IPS-18a (cell line): Measurements from ENCODE around the gene NUDT5.

Experiments
- H3K27ac ChIP-seq: one replicate; pipeline ENCODE4 v1.5.1; 2013; ENCODE audit warnings: low read length
- H3K27me3 ChIP-seq: one replicate; pipeline ENCODE4 v1.6.1; 2013; ENCODE audit warnings: mild to moderate bottlenecking, low read length; ENCODE audit not compliant: control insufficient read depth, insufficient read depth
- H3K36me3 ChIP-seq: one replicate; pipeline ENCODE4 v1.6.1; 2013; ENCODE audit warnings: low read depth, low read length; ENCODE audit not compliant: control insufficient read depth
- H3K4me1 ChIP-seq: one replicate; pipeline ENCODE4 v1.6.1; 2013; ENCODE audit warnings: low read depth, low read length; ENCODE audit not compliant: control insufficient read depth
- H3K4me3 ChIP-seq: one replicate; pipeline ENCODE4 v1.5.1; 2013; ENCODE audit warnings: low read length
- H3K9ac ChIP-seq: one replicate; pipeline ENCODE4 v1.6.1; 2013; ENCODE audit warnings: mild to moderate bottlenecking, low read length, moderate library complexity
- H3K9me3 ChIP-seq: one replicate; pipeline ENCODE4 v1.6.1; 2013; ENCODE audit warnings: low read depth, low read length; ENCODE audit not compliant: control insufficient read depth

The NUDT5 gene

DNA sequence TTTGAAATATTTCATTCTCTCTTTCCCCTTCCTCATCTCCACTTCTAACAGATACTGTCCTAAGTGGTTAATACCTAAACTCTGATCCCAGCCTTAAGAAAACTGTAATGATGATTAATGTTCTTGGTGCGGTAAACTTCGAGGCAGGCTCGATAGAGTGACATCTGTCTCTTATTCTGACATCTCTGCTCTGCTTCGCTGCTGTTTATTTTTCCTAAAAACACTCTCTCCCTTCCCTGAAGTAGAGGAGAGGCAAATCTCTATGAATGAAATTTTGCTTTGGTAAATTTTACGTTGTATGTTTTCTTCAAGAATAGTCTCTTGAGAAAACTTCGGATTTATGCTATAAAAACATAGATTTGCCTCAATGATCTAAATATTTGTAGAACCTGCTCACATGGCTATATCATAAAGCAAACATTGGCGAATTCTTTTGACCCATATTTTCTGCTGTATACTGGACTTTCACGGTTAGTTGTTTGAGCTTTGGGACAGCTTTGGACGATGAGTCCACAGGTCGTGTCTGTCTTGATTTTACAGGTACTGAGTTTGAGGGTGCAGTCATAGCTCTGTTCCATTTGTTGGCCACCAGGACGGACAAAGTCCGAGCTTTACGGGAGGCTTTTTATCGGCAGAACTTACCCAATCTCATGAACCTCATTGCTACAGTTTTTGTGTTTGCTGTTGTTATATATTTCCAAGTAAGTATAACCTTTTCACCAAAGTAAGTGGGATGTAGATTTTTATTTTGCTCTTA, 39.1 kb downstream of the NUDT5 start:
- Histone ChIP-seq H3K27me3 (no peaks in the 10 kb centered on the region), H3K4me1 (no peaks in the 10 kb centered on the region), H3K4me3 (no peak overlapping the region), H3K9ac (no peak overlapping the region), H3K36me3 (peaks cover 12% of the 10 kb centered on the region), H3K27ac (no peak overlapping the region), H3K9me3 (no peaks in the 10 kb centered on the region)

DNA sequence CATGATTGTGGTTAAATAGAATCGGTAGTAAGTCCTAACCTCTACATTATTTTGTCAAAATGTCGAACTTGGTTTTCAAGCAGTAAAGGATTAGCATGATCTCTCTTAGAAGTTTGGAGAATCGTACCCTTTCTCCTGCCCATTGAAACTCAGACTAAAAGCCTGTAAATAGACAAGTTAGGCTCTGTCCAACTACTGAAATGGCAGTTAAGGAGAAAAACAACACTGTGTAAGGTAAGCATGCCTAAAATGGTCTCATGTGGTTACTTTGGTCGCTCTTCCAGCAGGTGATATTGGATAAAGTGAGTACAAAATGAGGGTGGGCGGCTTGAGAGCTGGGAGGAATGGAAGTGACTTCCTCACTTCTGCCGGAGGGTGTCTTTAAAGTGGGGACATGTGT, 41.2 kb downstream of the NUDT5 start:
- Histone ChIP-seq H3K4me3 (no peak overlapping the region), H3K27ac (no peak overlapping the region), H3K9me3 (no peaks in the 10 kb centered on the region), H3K4me1 (no peaks in the 10 kb centered on the region), H3K36me3 (peaks cover 9% of the 10 kb centered on the region), H3K9ac (no peak overlapping the region), H3K27me3 (no peaks in the 10 kb centered on the region)

DNA sequence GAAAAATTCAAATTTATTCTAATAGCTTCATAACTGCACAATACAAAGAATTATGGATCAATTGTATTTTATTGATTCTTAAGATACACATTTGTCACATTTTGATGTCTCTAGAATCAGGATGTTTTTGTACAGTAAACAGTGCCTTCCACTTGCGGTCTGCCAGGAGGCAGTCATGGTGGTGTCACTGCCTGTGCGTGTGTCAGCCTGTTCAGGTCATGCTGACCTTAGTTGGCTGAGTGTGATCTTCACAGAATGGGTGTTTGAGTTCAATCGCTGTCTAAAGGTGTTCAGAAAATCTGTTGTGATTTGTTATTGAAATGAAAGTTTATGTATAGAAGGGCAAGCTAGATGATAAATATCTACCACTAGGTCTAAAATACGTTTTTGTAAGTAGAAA, 45.5 kb downstream of the NUDT5 start:
- Histone ChIP-seq H3K4me3 (no peak overlapping the region), H3K4me1 (no peaks in the 10 kb centered on the region), H3K27ac (no peak overlapping the region), H3K9me3 (no peaks in the 10 kb centered on the region), H3K36me3 (peaks cover 9% of the 10 kb centered on the region), H3K9ac (no peak overlapping the region), H3K27me3 (no peaks in the 10 kb centered on the region)

DNA sequence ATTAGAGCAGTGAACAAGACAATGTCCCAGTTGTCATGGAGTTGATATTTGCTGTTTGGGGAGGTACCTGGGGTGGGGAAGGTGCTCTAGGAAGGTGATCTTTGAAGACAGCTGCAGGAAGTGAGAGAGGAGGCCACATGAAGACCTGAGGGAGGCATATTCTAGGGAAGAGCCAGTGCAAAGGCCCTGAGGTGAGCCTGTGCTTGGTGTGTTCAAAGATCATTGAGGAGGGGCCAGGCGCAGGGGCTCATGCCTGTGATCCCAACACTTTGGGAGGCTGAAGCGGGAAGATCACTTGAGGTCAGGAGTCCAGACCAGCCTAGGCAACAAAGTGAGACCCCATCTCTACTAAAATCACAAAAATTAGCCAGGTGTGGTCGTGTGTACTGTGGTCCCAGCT, 51.2 kb downstream of the NUDT5 start:
- Histone ChIP-seq H3K4me1 (no peaks in the 10 kb centered on the region), H3K36me3 (peaks cover 14% of the 10 kb centered on the region), H3K4me3 (no peak overlapping the region), H3K9me3 (no peaks in the 10 kb centered on the region), H3K9ac (no peak overlapping the region), H3K27me3 (no peaks in the 10 kb centered on the region), H3K27ac (no peak overlapping the region)

DNA sequence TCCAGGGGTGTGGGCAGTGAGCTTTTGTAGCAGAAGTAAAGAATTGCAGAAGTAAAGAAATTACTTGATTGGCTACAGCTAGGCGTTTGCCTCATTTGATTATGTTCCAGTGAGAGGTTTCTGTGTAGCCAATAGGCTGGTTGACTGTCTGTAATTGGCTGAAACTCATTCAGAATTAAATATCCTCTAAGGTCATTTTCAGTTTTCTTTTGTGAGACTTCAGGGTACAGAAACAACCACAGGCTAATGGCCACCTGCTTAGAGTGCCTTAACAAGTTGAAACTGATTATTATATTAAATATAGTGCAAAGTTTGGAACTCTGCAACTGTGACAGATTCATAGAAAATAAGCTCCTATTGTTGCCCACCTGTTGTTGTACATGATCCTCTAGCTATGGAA, 55.7 kb downstream of the NUDT5 start:
- H3K9ac ChIP-seq = no peak overlapping the region
- no peaks in the 10 kb centered on the region for H3K4me1 ChIP-seq
- H3K27ac ChIP-seq = no peak overlapping the region
- no peaks in the 10 kb centered on the region for H3K27me3 ChIP-seq
- peaks cover 26% of the 10 kb centered on the region for H3K36me3 ChIP-seq
- no peak overlapping the region for H3K4me3 ChIP-seq
- no peaks in the 10 kb centered on the region for H3K9me3 ChIP-seq

DNA sequence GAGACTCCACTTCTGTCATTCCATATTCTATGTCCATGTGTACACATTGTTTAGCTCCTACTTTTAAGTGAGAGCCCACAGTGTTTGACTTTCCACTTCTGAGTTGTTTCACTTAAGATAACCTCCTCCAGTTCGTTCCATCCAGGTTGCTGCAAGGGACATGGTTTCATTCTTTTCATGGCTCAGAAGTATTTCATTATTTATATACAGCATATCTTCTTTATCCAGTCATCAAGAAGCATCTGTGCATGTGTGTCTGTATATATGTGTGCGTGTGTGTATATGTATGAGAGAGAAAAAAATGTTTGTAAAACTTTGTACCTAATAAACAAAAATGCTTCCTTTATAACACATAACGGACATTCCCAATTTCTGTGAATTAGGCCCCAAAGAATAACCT, 60.1 kb downstream of the NUDT5 start:
- Histone ChIP-seq H3K4me3 (no peak overlapping the region), H3K36me3 (peaks cover 15% of the 10 kb centered on the region), H3K27ac (no peak overlapping the region), H3K4me1 (no peaks in the 10 kb centered on the region), H3K27me3 (no peaks in the 10 kb centered on the region), H3K9ac (no peak overlapping the region), H3K9me3 (no peaks in the 10 kb centered on the region)

DNA sequence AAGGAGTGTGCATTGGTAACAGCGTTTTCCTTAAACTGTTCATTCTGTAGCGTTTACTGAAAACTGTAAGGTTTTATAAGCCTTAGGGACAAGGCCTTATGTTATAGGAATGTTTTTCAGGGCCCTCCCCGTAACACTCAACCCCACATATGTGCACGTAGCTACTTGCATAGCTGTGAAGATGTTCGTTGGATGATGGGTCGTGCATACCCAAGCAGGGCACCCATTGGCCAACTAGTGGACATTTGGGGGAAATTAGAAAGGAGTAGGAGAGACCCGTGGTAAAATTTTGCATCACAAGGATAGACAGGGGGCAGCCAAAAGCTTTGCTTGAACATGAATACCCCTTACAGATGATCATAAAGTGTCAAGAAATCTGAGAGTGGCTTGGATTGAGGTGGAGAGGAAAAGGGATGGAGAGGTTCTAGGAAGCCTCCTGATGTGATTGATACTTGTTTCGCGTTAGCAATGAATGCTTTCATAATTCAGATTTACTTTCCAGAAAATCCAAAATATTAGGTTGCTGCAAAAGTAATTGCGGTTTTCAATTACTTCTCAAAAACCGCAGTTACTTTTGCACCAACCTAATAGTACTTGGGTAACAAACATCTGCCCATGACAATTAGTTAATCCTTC, 65.3 kb downstream of the NUDT5 start:
- no peaks in the 10 kb centered on the region for H3K27me3 ChIP-seq
- no peaks in the 10 kb centered on the region for H3K9me3 ChIP-seq
- peak overlapping the region; percentile 46 for H3K9ac ChIP-seq
- peak overlapping the region; percentile 92 for H3K4me3 ChIP-seq
- H3K36me3 ChIP-seq = no peaks in the 10 kb centered on the region
- no peak overlapping the region for H3K27ac ChIP-seq
- no peaks in the 10 kb centered on the region for H3K4me1 ChIP-seq

DNA sequence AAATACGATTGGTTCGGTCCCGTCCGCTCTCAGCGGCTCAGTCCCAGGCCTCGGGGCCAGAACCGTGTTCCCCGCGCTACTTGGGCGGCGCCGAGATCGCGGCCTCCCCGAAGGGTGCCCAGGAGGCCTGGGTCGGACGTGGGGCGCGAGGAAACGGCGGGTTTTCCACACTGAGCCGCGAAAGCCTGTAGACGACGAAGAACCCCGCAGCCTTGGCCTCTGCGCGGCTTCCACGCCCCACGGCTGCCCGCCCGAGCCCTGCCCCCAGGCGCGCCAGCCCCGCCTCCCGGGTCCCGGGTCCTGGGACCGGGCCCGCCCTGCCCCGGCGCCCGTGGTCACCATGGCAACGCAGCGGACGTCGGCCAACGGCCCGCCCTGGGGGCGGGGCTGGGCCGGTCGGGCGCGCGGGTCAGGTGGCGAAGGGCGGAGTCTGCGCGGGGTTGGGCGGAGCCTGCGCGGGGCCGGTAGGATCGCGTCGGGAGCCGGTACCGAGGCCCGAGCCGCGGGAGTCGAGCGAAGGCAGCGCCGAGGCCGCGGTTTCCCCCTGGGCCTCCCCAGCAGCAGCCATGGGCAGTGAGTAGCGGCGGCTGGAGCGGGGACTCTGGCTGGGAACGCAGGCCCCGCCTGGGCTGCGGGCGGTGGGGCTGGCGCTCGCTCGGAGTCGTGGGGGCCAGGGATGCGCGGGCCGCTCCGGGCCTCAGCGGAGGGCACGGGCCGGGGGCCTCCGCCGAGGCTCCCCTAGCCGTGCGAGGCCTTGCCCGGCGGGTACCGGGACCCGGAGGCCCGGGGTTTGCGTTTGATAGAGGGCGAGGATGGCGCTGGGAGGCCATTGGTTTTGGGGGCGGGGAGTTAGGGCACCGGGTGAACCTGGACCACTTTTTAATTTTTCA, 66.2 kb downstream of the NUDT5 start, which contains the start of gene SEC61A2:
SEC61A2 (plus strand) TSS at position 456 of the 890 bp plus-strand sequence; CDS start at position 567, 111 bp downstream.
- Histone ChIP-seq H3K27me3 (no peaks in the 10 kb centered on the region), H3K4me3 (peak within 1 kb of the TSS; percentile 92), H3K4me1 (no peaks in the 10 kb centered on the region), H3K9ac (peak within 1 kb of the TSS; percentile 66), H3K9me3 (no peaks in the 10 kb centered on the region), H3K36me3 (no peaks in the 10 kb centered on the region), H3K27ac (peak within 1 kb of the TSS; percentile 59)

DNA sequence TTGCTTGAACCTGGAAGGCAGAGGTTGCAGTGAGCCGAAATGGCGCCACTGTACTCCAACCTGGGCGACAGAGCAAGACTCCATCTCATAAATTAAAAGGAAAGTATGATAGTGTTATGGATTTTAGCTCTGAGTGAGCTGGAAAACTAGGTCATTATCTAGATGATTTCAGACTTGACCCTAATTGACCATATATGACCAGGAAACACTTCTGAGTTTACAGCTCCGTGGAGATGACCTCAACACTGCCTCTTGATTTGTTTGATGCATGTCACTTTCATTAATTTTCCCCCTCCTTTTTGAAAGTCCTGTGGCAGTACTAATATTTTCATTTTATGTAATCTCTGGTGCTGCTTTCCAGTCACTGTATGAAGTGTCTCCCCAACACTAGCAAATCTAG, 74.0 kb downstream of the NUDT5 start:
- Histone ChIP-seq H3K9ac (no peak overlapping the region), H3K4me3 (no peak overlapping the region), H3K4me1 (no peaks in the 10 kb centered on the region), H3K36me3 (peaks cover 41% of the 10 kb centered on the region), H3K9me3 (no peaks in the 10 kb centered on the region), H3K27ac (no peak overlapping the region), H3K27me3 (no peaks in the 10 kb centered on the region)
